Cerebellar cortex (tissue), 1 donor: ENCODE measurements around the gene TBC1D23.

Experiments used
- DNase-seq: peaks from one replicate; pipeline ENCODE4 v3.0.0-alpha.2; 2015; ENCODE audit warnings: low spot score

TBC1D23 gene

GRCh38 chr3:100352296-100353231 is 91.8 kb downstream of the TBC1D23 start:
- no peak for DNase-seq

- no peak for DNase-seq
These were observed 94.1 kb downstream of the TBC1D23 start for GRCh38 chr3:100354850-100355249.

GRCh38 chr3:100358413-100358812 is 97.6 kb downstream of the TBC1D23 start:
- DNase-seq = no peak

- DNase-seq = no peak
These were observed 98.2 kb downstream of the TBC1D23 start for GRCh38 chr3:100359035-100359434.

GRCh38 chr3:100360757-100361496 is 100.1 kb downstream of the TBC1D23 start:
- DNase-seq = no peak

- no peak for DNase-seq
These were observed 101.1 kb downstream of the TBC1D23 start for GRCh38 chr3:100361897-100362296.

GRCh38 chr3:100364421-100364820 is 103.6 kb downstream of the TBC1D23 start:
- DNase-seq = no peak

GRCh38 chr3:100366424-100366823 is 105.6 kb downstream of the TBC1D23 start:
- DNase-seq = no peak

GRCh38 chr3:100368441-100368840 is 107.6 kb downstream of the TBC1D23 start:
- no peak for DNase-seq

- DNase-seq = no peak
These were observed 110.0 kb downstream of the TBC1D23 start for GRCh38 chr3:100370756-100371155.

GRCh38 chr3:100374521-100374920 is 113.7 kb downstream of the TBC1D23 start:
- DNase-seq = no peak
